Gastrocnemius medialis (tissue), 4 donors: Measurements from ENCODE around the gene BCL2L14. TPM values are rescaled to one million over a fixed set of nuclear protein-coding genes. Genes with fewer than 3 reads are reported as not detected.

Experiments used
- ATAC-seq, 2 donors: fragments of 150-250 bp; one replicate each; pipeline ENCODE4 v1.9.1; 2016
- DNase-seq, 2 donors: peaks; one replicate each; pipeline ENCODE4 v3.0.0-alpha.2; 2019
- H3K27ac ChIP-seq, 4 donors: fragments of 200-600 bp; sonication (generic); 1 replicate in 1 of 4; 2 replicates in 3 of 4; pipeline ENCODE4 v1.5.1; 2016 to 2018; ENCODE audit warnings: mild to moderate bottlenecking in 2 of 4, moderate library complexity in 1 of 4
- H3K27me3 ChIP-seq, 3 donors: fragments of 200-600 bp; sonication (generic) in 2 of 3; 1 replicate in 1 of 3; 2 replicates in 2 of 3; pipeline versions ENCODE4 v1.5.1 to v1.6.0; 2016 to 2019; ENCODE audit warnings: mild to moderate bottlenecking in 1 of 3, moderate library complexity in 1 of 3
- H3K36me3 ChIP-seq, 2 donors: fragments of 200-600 bp; sonication (generic) in 1 of 2; one replicate each; pipeline ENCODE4 v1.5.1; 2017 to 2018
- H3K4me1 ChIP-seq, 2 donors: fragments of 200-600 bp; sonication (generic) in 1 of 2; one replicate each; pipeline ENCODE4 v1.5.1; 2016 to 2017; ENCODE audit warnings: mild to moderate bottlenecking in 2 of 2
- H3K4me3 ChIP-seq, 4 donors: fragments of 200-600 bp; sonication (generic) in 3 of 4; 1 replicate in 1 of 4; 2 replicates in 3 of 4; pipeline ENCODE4 v1.5.1; 2016 to 2019; ENCODE audit warnings: mild to moderate bottlenecking in 2 of 4
- H3K9me3 ChIP-seq, 3 donors: fragments of 200-600 bp; sonication (generic) in 2 of 3; 1 replicate in 1 of 3; 2 replicates in 2 of 3; pipeline ENCODE4 v1.5.1; 2016 to 2019
- CTCF ChIP-seq, 5 experiments: fragments of 450-650 bp in 3 of 5; fragments of 200-600 bp in 2 of 5; sonication (generic) in 2 of 5; IDR thresholded peaks in 4 of 5; conservative IDR thresholded peaks in 1 of 5; 1 replicate in 4 of 5; 2 replicates in 1 of 5; pipeline ENCODE4 v1.5.1; 2016 to 2019; ENCODE audit warnings: antibody characterized with exemption in 5 of 5, mild to moderate bottlenecking in 3 of 5, moderate library complexity in 3 of 5
- POLR2A ChIP-seq, 2 donors: fragments of 450-650 bp; IDR thresholded peaks; one replicate each; pipeline ENCODE4 v1.6.1; 2017; ENCODE audit warnings: antibody characterized with exemption in 2 of 2, mild to moderate bottlenecking in 2 of 2, moderate library complexity in 2 of 2
- in situ Hi-C, 4 donors: fragments of 200-750 bp; cut with MboI; loops; one replicate each; pipeline versions ENCODE4 v1.15.0 to v1.8.0; 2017; ENCODE audit warnings: low sequenced_read_pairs in 4 of 4
- intact Hi-C: fragments of 100-400 bp; cut with DNase I; formaldehyde crosslinking; loops from one replicate; pipeline ENCODE4 v1.15.1; 2023; ENCODE audit warnings: low total_unique reads
- total RNA-seq, 4 donors: library from RNA; depleted of rRNA; stranded (reverse); fragments of >200 nt; gene quantifications; one replicate each; pipeline versions ENCODE4 v1.1.0 to v1.2.3, GENCODE V29; 2016

BCL2L14 gene
- total RNA-seq: not detected

DNA sequence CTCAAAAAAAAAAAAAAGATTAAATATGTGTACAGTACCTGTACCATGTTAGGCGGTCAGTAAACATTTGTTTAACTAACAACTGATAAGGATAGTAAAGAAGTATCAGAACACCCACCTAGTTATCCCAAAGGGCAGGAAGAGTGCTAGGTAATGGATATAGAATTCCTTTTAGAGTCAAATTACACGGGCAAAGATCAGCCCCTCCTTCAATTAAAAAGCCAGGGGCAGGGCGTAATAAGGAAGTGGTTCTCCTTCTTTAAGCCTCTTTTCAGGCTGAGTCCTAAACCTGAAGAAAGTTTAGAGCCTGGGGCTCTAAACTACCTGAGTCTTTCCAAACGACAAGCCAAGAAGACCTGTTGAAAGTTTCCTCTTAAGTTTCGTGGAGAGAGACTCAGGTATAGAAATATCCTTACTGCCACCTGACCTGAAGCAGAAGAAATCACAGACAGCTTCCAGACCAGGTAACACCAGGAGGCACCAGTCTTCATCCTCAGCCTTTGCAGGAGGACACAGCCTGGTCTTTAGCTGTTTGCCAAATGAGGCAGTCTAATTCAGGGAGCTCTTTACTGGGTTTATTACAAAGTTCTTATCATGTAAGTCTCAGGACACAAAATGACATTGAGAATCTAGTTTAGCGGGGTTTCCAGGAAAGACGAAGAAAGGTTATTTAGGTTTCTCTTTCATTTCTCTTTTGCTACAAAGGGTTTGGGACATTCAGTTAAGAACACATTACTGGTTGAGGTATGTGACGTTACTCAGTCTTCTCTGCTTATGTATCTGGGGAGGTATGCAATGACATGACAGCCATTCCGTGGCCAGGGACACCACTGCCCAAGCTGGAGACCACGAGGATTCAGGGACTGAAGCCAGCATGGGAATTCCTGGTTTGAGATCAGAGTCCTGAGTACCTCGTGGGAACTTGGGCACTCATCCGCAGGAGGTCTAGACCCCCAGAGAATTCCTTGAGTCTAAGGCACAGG lies at the start of gene BCL2L14:
Gene BCL2L14 (plus strand): TSS at position 266 of the 983 bp plus-strand sequence. CDS start 8,367 bp downstream, outside the sequence.
- DNase-seq (no peak), ATAC-seq (no peak)
- in situ Hi-C loops (no loop called here), intact Hi-C loops (no loop called here)
- H3K36me3 ChIP-seq: no peaks in the 10 kb centered on the region
- no peaks in the 10 kb centered on the region for H3K9me3 ChIP-seq
- no peak within 1 kb of the TSS for H3K4me3 ChIP-seq
- no peak for TF ChIP-seq CTCF (IDR thresholded peaks at IDR 0.05 in 4 of 5, conservative IDR thresholded peaks at IDR 0.05 in 1 of 5)
- no peak within 1 kb of the TSS for H3K27ac ChIP-seq
- H3K4me1 ChIP-seq: no peaks in the 10 kb centered on the region
- no peaks in the 10 kb centered on the region for H3K27me3 ChIP-seq

DNA sequence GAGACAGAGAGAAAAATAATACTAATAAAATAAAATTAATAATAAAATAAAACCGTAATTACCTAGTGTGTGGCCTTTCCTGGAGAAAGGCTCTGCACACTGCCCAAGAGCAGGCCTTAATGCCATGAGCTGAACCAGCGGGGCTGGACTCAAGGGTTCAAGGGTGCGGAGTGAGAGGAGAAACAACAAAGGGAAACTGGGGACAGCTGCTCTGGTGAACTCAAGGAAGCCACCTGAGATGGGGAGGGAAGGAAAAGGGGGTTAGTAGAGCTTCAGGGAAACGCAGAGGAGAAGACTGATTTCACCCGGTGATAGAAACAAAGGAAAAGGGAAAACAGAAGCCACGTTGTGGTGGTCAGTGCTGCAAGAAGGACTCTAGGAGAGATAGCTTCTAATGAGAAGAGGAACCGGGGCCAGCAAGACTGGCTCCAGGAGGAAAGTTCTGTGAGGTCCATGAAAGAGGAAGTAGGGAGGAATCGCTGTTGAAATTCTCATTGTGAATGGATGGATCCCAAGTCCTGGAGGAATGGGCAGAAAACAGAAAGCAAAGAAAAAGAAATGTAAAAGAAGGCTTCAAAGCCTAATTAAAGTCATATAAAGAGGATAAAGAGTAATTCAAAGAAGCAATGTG lies 48.3 kb upstream of the BCL2L14 start:
- Histone ChIP-seq H3K4me1 (peaks cover 0 to 2% of the 10 kb centered on the region in 2 donors), H3K36me3 (no peaks in the 10 kb centered on the region), H3K9me3 (no peaks in the 10 kb centered on the region), H3K27ac (no peak overlapping the region), H3K4me3 (no peak overlapping the region), H3K27me3 (no peaks in the 10 kb centered on the region)
- DNase-seq (no peak), ATAC-seq (no peak)
- TF ChIP-seq CTCF (IDR thresholded peaks at IDR 0.05 in 4 of 5, conservative IDR thresholded peaks at IDR 0.05 in 1 of 5): no peak
- TF ChIP-seq POLR2A (IDR thresholded peaks at IDR 0.05): no peak
- intact Hi-C loops (no loop called here), in situ Hi-C loops (no loop called here)

DNA sequence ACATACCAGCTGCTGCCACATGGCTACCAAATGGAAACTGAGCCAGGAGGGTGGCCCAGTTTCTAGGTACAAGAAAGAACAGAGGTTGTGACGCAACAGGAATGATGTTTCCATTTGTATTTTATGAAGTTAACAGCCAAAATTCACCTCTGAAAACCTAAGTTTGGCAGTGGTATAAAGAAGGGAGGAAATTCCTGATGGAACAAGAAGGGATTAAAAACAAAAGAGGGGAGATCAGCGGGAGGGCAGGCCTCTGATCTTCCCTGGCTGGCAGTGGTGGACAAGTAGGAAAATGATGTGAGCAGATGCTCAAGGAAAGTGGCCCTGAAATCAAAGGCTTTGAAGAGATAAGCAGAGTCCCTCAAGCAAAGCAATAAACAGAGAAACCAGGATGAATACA lies 47.3 kb upstream of the BCL2L14 start:
- no peaks in the 10 kb centered on the region for H3K36me3 ChIP-seq
- ATAC-seq (no peak), DNase-seq (no peak)
- in situ Hi-C loops: no loop called here
- no peak overlapping the region for H3K27ac ChIP-seq
- no peak overlapping the region for H3K4me3 ChIP-seq
- TF ChIP-seq POLR2A (IDR thresholded peaks at IDR 0.05) (no peak), CTCF (IDR thresholded peaks at IDR 0.05 in 4 of 5, conservative IDR thresholded peaks at IDR 0.05 in 1 of 5) (no peak)
- no peaks in the 10 kb centered on the region for H3K9me3 ChIP-seq
- no peaks in the 10 kb centered on the region for H3K4me1 ChIP-seq
- intact Hi-C loops: no loop called here
- H3K27me3 ChIP-seq: no peaks in the 10 kb centered on the region

DNA sequence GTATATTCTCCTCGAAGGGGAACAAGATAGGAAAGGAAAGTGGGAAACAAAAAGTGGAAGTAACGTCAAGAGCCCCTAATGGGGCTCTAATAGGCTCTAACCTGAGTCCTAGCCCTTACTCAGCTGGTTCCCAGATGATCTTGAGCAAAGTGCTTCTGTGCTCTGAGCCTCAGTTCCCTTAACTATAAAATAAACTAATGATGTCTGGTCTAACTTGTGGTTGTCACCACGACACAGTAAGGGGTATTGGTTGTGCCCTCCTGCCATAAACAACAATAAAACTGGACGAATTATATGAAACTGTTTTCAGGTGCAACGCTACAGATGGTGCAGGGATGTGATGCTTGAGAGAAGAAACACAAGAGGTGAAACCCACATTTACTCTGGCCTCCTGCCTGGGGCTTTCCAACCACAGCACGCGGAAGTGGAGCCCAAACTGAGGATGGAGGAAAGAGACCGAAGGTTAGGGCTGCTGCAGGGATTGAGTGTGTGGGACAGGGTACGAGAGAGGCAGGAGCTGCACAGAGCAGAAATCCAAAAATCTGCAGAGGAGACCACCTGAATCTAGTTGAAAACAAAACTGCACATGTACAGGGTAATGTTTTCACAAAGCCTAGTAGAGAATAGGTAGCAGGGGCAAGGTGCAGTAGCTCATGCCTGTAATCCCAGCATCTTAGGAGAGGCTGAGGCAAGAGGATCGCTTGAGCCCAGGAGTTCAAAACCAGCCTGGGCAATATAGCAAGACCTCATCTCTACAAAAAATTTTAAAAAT lies 45.6 kb upstream of the BCL2L14 start:
- no peak for DNase-seq
- Histone ChIP-seq H3K27me3 (no peaks in the 10 kb centered on the region), H3K27ac (no peak overlapping the region), H3K4me1 (no peaks in the 10 kb centered on the region), H3K36me3 (no peaks in the 10 kb centered on the region), H3K4me3 (no peak overlapping the region), H3K9me3 (no peaks in the 10 kb centered on the region)
- in situ Hi-C loops: loop anchor here in 1 of 4 donors (5.0 kb wide), 1 partner anchor 443 kb away; no protein-coding TSS in a partner anchor
- TF ChIP-seq CTCF (IDR thresholded peaks at IDR 0.05 in 4 of 5, conservative IDR thresholded peaks at IDR 0.05 in 1 of 5): no peak
- no peak for TF ChIP-seq POLR2A (IDR thresholded peaks at IDR 0.05)
- intact Hi-C loops: no loop called here
- ATAC-seq: no peak
